IMR-90 (cell line): ENCODE data around the gene SRCIN1. TPM values are rescaled to one million over a fixed set of nuclear protein-coding genes. Genes with fewer than 3 reads are reported as not detected.

Experiments
- ATAC-seq: fragments of 200-7000 bp; cut with Tn5 transposase; 2 replicates; pipeline ENCODE4 v1.9.1; 2020; ENCODE audit warnings: low read depth, mild to moderate bottlenecking, moderate library complexity
- BruUV-seq: library from RNA; stranded (reverse); fragments of 400-500 nt; replicated peaks from 2 replicates; lab custom pipeline; 2021; lab: Mats Ljungman, UMichigan
- CTCF ChIA-PET: fragments of 300-600 bp; formaldehyde crosslinking; extraction: SDS; loops from one replicate; lab custom pipeline; 2021; ENCODE audit warnings: antibody characterized with exemption; lab: Yijun Ruan, JAX
- POLR2A ChIA-PET: fragments of 300-600 bp; sonication (Branson Sonifier 250); formaldehyde crosslinking; loops from one replicate; lab custom pipeline; 2022; ENCODE audit warnings: antibody characterized with exemption; ENCODE audit not compliant: unreplicated experiment; lab: Charles Lee
- DNase-seq: peaks from one replicate; pipeline ENCODE4 v3.0.0; 2013
- H2AFZ ChIP-seq: replicated peaks from 2 replicates; pipeline ENCODE3; 2013; ENCODE audit warnings: low read length, mild to moderate bottlenecking; ENCODE audit not compliant: poor library complexity
- H2AK5ac ChIP-seq: 2 replicates; pipeline ENCODE4 v1.6.1; 2013; ENCODE audit warnings: low read depth, low read length, inconsistent platforms
- H2AK9ac ChIP-seq: replicated peaks from 2 replicates; pipeline ENCODE3; 2013; ENCODE audit warnings: mild to moderate bottlenecking, low read depth, low read length, moderate library complexity; ENCODE audit not compliant: poor library complexity
- H2BK120ac ChIP-seq: 2 replicates; pipeline ENCODE4 v1.6.1; 2013; ENCODE audit warnings: low read depth, low read length, inconsistent platforms
- H2BK15ac ChIP-seq: 3 replicates; pipeline ENCODE4 v1.6.1; 2013; ENCODE audit warnings: low read depth, low read length, inconsistent platforms
- H2BK20ac ChIP-seq: 2 replicates; pipeline ENCODE4 v1.6.1; 2013; ENCODE audit warnings: low read depth, mild to moderate bottlenecking, inconsistent platforms, low read length, moderate library complexity
- H2BK5ac ChIP-seq: 2 replicates; pipeline ENCODE4 v1.6.1; 2013; ENCODE audit warnings: mild to moderate bottlenecking, low read depth, low read length, inconsistent platforms; ENCODE audit not compliant: poor library complexity, severe bottlenecking
- H3K14ac ChIP-seq: replicated peaks from 2 replicates; pipeline ENCODE4 v1.6.1; 2013; ENCODE audit warnings: low read depth, low read length, inconsistent platforms
- H3K18ac ChIP-seq: 2 replicates; pipeline ENCODE4 v1.6.1; 2013; ENCODE audit warnings: low read depth, low read length, control low read depth
- H3K23ac ChIP-seq: 2 replicates; pipeline ENCODE4 v1.6.1; 2013; ENCODE audit warnings: low read depth, low read length, inconsistent platforms
- H3K27ac ChIP-seq: 2 replicates; pipeline ENCODE4 v1.5.1; 2013; ENCODE audit warnings: mild to moderate bottlenecking, control low read depth, low read length; ENCODE audit not compliant: insufficient read depth
- H3K27me3 ChIP-seq: 2 replicates; pipeline ENCODE4 v1.6.1; 2013; ENCODE audit warnings: low read length; ENCODE audit not compliant: control insufficient read depth, insufficient read depth
- H3K36me3 ChIP-seq: 2 replicates; pipeline ENCODE4 v1.6.1; 2013; ENCODE audit warnings: low read length, mixed read lengths; ENCODE audit not compliant: control insufficient read depth, insufficient read depth
- H3K4ac ChIP-seq: 2 replicates; pipeline ENCODE4 v1.6.1; 2013; ENCODE audit warnings: low read depth, low read length, inconsistent platforms
- H3K4me1 ChIP-seq: 2 replicates; pipeline ENCODE4 v1.6.1; 2013; ENCODE audit warnings: low read length, mixed read lengths; ENCODE audit not compliant: control insufficient read depth, insufficient read depth
- H3K4me2 ChIP-seq: 2 replicates; pipeline ENCODE4 v1.6.1; 2013; ENCODE audit warnings: low read depth, mild to moderate bottlenecking, control low read depth, low read length, moderate library complexity
- H3K4me3 ChIP-seq: 2 replicates; pipeline ENCODE4 v1.5.1; 2013; ENCODE audit warnings: low read depth, mild to moderate bottlenecking, control low read depth, low read length, moderate library complexity; ENCODE audit not compliant: insufficient read depth
- H3K56ac ChIP-seq: 2 replicates; pipeline ENCODE4 v1.6.1; 2013; ENCODE audit warnings: low read length, inconsistent platforms; ENCODE audit not compliant: insufficient read depth; ENCODE audit errors: extremely low read depth
- H3K79me1 ChIP-seq, 2 experiments: 2 replicates each; pipeline ENCODE4 v1.6.1; 2013; ENCODE audit warnings: low read length in 2 of 2, inconsistent platforms in 1 of 2, low read depth in 1 of 2
- H3K9ac ChIP-seq: 2 replicates; pipeline ENCODE4 v1.6.1; 2013; ENCODE audit warnings: low read depth, low read length, control low read depth
- H3K9me1 ChIP-seq: 2 replicates; pipeline ENCODE4 v1.6.1; 2013; ENCODE audit warnings: low read length, inconsistent platforms; ENCODE audit not compliant: insufficient read depth
- H3K9me3 ChIP-seq: 2 replicates; pipeline ENCODE4 v1.6.1; 2013; ENCODE audit warnings: low read length; ENCODE audit not compliant: control insufficient read depth, insufficient read depth
- H4K20me1 ChIP-seq: 2 replicates; pipeline ENCODE4 v1.6.1; 2013; ENCODE audit warnings: low read length, inconsistent platforms; ENCODE audit not compliant: insufficient read depth
- H4K5ac ChIP-seq: 2 replicates; pipeline ENCODE4 v1.6.1; 2013; ENCODE audit warnings: mild to moderate bottlenecking, low read depth, low read length, control low read depth
- H4K8ac ChIP-seq, 2 experiments: 2 replicates each; pipeline ENCODE4 v1.6.1; 2013; ENCODE audit warnings: low read depth in 2 of 2, low read length in 2 of 2, control low read depth in 1 of 2, inconsistent platforms in 1 of 2
- H4K91ac ChIP-seq: 2 replicates; pipeline ENCODE4 v1.6.1; 2013; ENCODE audit warnings: low read depth, low read length, inconsistent platforms; ENCODE audit not compliant: insufficient read depth
- BHLHE40 ChIP-seq: fragments of 150-350 bp; IDR thresholded peaks from 2 replicates; pipeline ENCODE4 v1.6.1; 2016; ENCODE audit warnings: mild to moderate bottlenecking, low read depth, low read length
- CEBPB ChIP-seq: IDR thresholded peaks from 2 replicates; pipeline ENCODE4 v1.6.1; 2012; ENCODE audit warnings: low read depth, low read length, improper control_type of control experiment
- CHD1 ChIP-seq: IDR thresholded peaks from 2 replicates; pipeline ENCODE4 v1.6.1; 2012; ENCODE audit warnings: low read depth, low read length, improper control_type of control experiment
- CTCF ChIP-seq: conservative IDR thresholded peaks from 2 replicates; pipeline ENCODE4 v1.5.1; 2012; ENCODE audit warnings: mild to moderate bottlenecking, low read depth, low read length, improper control_type of control experiment
- FOS ChIP-seq: fragments of 150-350 bp; IDR thresholded peaks from 2 replicates; pipeline ENCODE4 v1.6.1; 2016; ENCODE audit warnings: low read depth, low read length
- MAZ ChIP-seq: IDR thresholded peaks from 2 replicates; pipeline ENCODE4 v1.6.1; 2012; ENCODE audit warnings: low read depth, mild to moderate bottlenecking, low read length, improper control_type of control experiment, moderate library complexity, borderline replicate concordance
- MXI1 ChIP-seq: IDR thresholded peaks from 2 replicates; pipeline ENCODE4 v1.6.1; 2012; ENCODE audit warnings: low read depth, mild to moderate bottlenecking, low read length, moderate library complexity, borderline replicate concordance
- NFE2L2 ChIP-seq: fragments of 150-350 bp; IDR thresholded peaks from 2 replicates; pipeline ENCODE4 v1.6.1; 2016; ENCODE audit warnings: low read depth, mild to moderate bottlenecking, low read length
- RCOR1 ChIP-seq: IDR thresholded peaks from 2 replicates; pipeline ENCODE4 v1.6.1; 2012; ENCODE audit warnings: mild to moderate bottlenecking, low read length, improper control_type of control experiment; ENCODE audit not compliant: insufficient replicate concordance
- WGBS, 2 experiments: methylation state at CpG; one replicate each; pipeline versions ENCODE4 v1.1.5 to v1.1.7; 2013; ENCODE audit warnings: missing lambda C conversion rate in 2 of 2; ENCODE audit not compliant: insufficient read length in 1 of 2; ENCODE audit errors: extremely low coverage in 2 of 2; 5-methylcytosine and 5-hydroxymethylcytosine counted together
- dilution Hi-C: fragments of 300-500 bp; cut with HindIII; formaldehyde crosslinking; loops from one replicate; pipeline ENCODE4 v1.14.3; 2018; ENCODE audit warnings: low sequenced_read_pairs; ENCODE audit not compliant: unreplicated experiment
- in situ Hi-C: fragments of 300-500 bp; cut with MboI; formaldehyde crosslinking; loops from 3 replicates; pipeline ENCODE4 v1.14.3; 2019; ENCODE audit warnings: low sequenced_read_pairs, inconsistent platforms, mixed read lengths
- intact Hi-C: fragments of 100-400 bp; cut with micrococcal nuclease; formaldehyde crosslinking; loops from 2 replicates; pipeline ENCODE4 v1.10.0; 2022
- polyA plus RNA-seq, 3 experiments: library from polyadenylated mRNA; depleted of rRNA; stranded (reverse); fragments of >200 nt; gene quantifications; 2 replicates each; pipeline ENCODE4 v1.2.3, GENCODE V29; 2012; ENCODE audit warnings: low replicate concordance in 1 of 3
- total RNA-seq: library from RNA; depleted of rRNA; stranded (reverse); fragments of >200 nt; gene quantifications from 2 replicates; pipeline ENCODE4 v1.2.3, GENCODE V29; 2012
- TF ChIP-seq, protein P1 (sequence below): fragments of 150-350 bp; IDR thresholded peaks from 2 replicates; pipeline ENCODE4 v1.6.1; 2016; ENCODE audit warnings: low read depth, mild to moderate bottlenecking, low read length, moderate library complexity, borderline replicate concordance

The SRCIN1 gene
- total and polyA plus RNA-seq, 2 of the 4 experiments (the other 2 are of a cell fraction), result not detected

- no peak for TF ChIP-seq FOS
Observed at GRCh38 chr17:38603786-38604478, 1.8 kb downstream of the SRCIN1 start (continued).

GRCh38 chr17:38602956-38603785 lies 2.6 kb downstream of the SRCIN1 start:
- H2BK5ac ChIP-seq, result no peak overlapping the region
- CTCF ChIA-PET, result no interaction called here

More at GRCh38 chr17:38602956-38603785, 2.6 kb downstream of the SRCIN1 start:
- in situ Hi-C loops (no loop called here), dilution Hi-C loops (no loop called here), intact Hi-C loops (no loop called here)
- H3K4me1 ChIP-seq, result no peaks in the 10 kb centered on the region; the same call in 1 of the 2 replicates
- no peak overlapping the region for H3K4ac ChIP-seq
- no peak overlapping the region for H3K56ac ChIP-seq
- WGBS, 2 experiments, result 20% methylated on average over 2 of the region's 13 CpGs; no CpG with 5 or more reads in 1 of the 2 experiments
- BruUV-seq, result no TSS peak
- peaks cover 2% of the 10 kb centered on the region; the same call in 1 of the 2 replicates for H3K9me3 ChIP-seq
- H2BK120ac ChIP-seq, result no peak overlapping the region
- H2AK5ac ChIP-seq, result no peak overlapping the region
- no peak overlapping the region for H2BK20ac ChIP-seq
- TF ChIP-seq RCOR1 (no peak), FOS (no peak), CTCF (no peak), NFE2L2 (no peak), CEBPB (no peak), CHD1 (no peak), MXI1 (no peak), MAZ (no peak), BHLHE40 (no peak)
- TF ChIP-seq, protein P1, sequence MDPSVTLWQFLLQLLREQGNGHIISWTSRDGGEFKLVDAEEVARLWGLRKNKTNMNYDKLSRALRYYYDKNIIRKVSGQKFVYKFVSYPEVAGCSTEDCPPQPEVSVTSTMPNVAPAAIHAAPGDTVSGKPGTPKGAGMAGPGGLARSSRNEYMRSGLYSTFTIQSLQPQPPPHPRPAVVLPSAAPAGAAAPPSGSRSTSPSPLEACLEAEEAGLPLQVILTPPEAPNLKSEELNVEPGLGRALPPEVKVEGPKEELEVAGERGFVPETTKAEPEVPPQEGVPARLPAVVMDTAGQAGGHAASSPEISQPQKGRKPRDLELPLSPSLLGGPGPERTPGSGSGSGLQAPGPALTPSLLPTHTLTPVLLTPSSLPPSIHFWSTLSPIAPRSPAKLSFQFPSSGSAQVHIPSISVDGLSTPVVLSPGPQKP, result no peak
- peaks cover 7% of the 10 kb centered on the region for H4K20me1 ChIP-seq
- H4K91ac ChIP-seq, result no peak overlapping the region
- no peak for ATAC-seq
- POLR2A ChIA-PET, result no interaction called here
- H3K23ac ChIP-seq, result no peak overlapping the region
- H3K14ac ChIP-seq, result no peak overlapping the region
- H2BK15ac ChIP-seq, result no peak overlapping the region
- no peak overlapping the region for H3K9ac ChIP-seq
- no peak overlapping the region for H3K4me2 ChIP-seq
- no peaks in the 10 kb centered on the region for H3K9me1 ChIP-seq
- peaks cover 93% of the 10 kb centered on the region for H3K27me3 ChIP-seq
- no peaks in the 10 kb centered on the region for H3K79me1 ChIP-seq
- H3K4me3 ChIP-seq, result no peak overlapping the region
- no peak overlapping the region for H4K5ac ChIP-seq
- no peak overlapping the region for H2AK9ac ChIP-seq
- H2AFZ ChIP-seq, result no peak overlapping the region
- DNase-seq, result no peak
- no peak overlapping the region for H4K8ac ChIP-seq
- no peaks in the 10 kb centered on the region for H3K36me3 ChIP-seq
- H3K18ac ChIP-seq, result no peak overlapping the region
- no peak overlapping the region for H3K27ac ChIP-seq
